Thyroid gland (tissue), 4 donors: ENCODE results near the gene ALOX12.

Experiments
- POLR2A ChIP-seq, 2 donors: fragments of 450-650 bp; IDR thresholded peaks; one replicate each; pipeline ENCODE4 v1.6.1; 2017; ENCODE audit warnings: antibody characterized with exemption in 2 of 2, mild to moderate bottlenecking in 2 of 2, moderate library complexity in 1 of 2
- TF ChIP-seq, protein P1 (sequence below), 6 experiments: fragments of 200-600 bp in 3 of 6; fragments of 450-650 bp in 3 of 6; sonication (generic) in 3 of 6; IDR thresholded peaks; one replicate each; pipeline ENCODE4 v1.5.1; 2016 to 2019; ENCODE audit warnings: antibody characterized with exemption in 6 of 6, mild to moderate bottlenecking in 2 of 6, inconsistent platforms in 1 of 6, moderate library complexity in 1 of 6

DNA sequence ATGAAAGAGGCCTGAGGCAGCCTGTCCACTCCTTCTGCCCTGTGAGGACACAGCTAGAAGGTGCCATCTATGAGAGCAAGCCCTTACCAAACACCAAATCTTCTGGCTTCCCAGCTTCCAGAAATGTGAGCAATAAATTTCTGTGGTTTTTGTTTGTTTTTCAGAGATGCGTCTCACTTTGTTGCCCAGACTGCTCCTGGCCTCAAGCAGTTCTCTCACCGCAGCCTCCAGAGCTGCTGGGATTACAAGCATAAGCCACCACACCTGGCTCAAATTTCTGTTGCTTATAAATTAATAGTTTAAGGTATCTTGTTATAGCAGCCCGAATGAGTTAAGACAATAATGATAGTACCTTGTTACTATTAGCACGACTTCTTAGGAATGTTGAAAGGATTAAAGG lies 60.5 kb downstream of the ALOX12 start:
- TF ChIP-seq, protein P1, sequence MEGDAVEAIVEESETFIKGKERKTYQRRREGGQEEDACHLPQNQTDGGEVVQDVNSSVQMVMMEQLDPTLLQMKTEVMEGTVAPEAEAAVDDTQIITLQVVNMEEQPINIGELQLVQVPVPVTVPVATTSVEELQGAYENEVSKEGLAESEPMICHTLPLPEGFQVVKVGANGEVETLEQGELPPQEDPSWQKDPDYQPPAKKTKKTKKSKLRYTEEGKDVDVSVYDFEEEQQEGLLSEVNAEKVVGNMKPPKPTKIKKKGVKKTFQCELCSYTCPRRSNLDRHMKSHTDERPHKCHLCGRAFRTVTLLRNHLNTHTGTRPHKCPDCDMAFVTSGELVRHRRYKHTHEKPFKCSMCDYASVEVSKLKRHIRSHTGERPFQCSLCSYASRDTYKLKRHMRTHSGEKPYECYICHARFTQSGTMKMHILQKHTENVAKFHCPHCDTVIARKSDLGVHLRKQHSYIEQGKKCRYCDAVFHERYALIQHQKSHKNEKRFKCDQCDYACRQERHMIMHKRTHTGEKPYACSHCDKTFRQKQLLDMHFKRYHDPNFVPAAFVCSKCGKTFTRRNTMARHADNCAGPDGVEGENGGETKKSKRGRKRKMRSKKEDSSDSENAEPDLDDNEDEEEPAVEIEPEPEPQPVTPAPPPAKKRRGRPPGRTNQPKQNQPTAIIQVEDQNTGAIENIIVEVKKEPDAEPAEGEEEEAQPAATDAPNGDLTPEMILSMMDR (IDR thresholded peaks at IDR 0.05), result no peak
- no peak for TF ChIP-seq POLR2A (IDR thresholded peaks at IDR 0.05)
